Mesothelial cell of epicardium (in vitro differentiated cells): ENCODE measurements around the gene BAZ2B. TPM values are rescaled to one million over a fixed set of nuclear protein-coding genes. Genes with fewer than 3 reads are reported as not detected.

Experiments used
- DNase-seq, 2 experiments: peaks; one replicate each; pipeline ENCODE4 v3.0.0; 2021; ENCODE audit warnings: low spot score in 2 of 2; ENCODE audit not compliant: unreplicated experiment in 2 of 2
- H3K27ac Mint-ChIP-seq: 2 replicates; pipeline ENCODE4 v1.8.0; 2021; ENCODE audit warnings: mixed read lengths
- H3K27me3 Mint-ChIP-seq: 2 replicates; pipeline ENCODE4 v1.8.0; 2021; ENCODE audit warnings: low read depth, mixed read lengths
- H3K36me3 Mint-ChIP-seq: 2 replicates; pipeline ENCODE4 v1.8.0; 2021; ENCODE audit warnings: mixed read lengths
- H3K4me1 Mint-ChIP-seq: 2 replicates; pipeline ENCODE4 v1.8.0; 2021; ENCODE audit warnings: mixed read lengths
- H3K4me3 Mint-ChIP-seq: 2 replicates; pipeline ENCODE4 v1.8.0; 2021; ENCODE audit warnings: mild to moderate bottlenecking, moderate library complexity, mixed read lengths
- H3K9me3 Mint-ChIP-seq: 2 replicates; pipeline ENCODE4 v1.8.0; 2021; ENCODE audit warnings: mixed read lengths
- CTCF ChIP-seq: fragments of 200-600 bp; sonication (generic); IDR thresholded peaks from one replicate; pipeline ENCODE4 v1.5.0; 2021; ENCODE audit warnings: antibody characterized with exemption; ENCODE audit not compliant: unreplicated experiment
- total RNA-seq: library from RNA; stranded (reverse); gene quantifications from 3 replicates; pipeline ENCODE4 v1.2.1, GENCODE V29; 2021

Gene BAZ2B
- total RNA-seq, 1 donor from 2014 or later: 141 TPM

- no peak for TF ChIP-seq CTCF
- peak overlapping the region; percentile 39 for H3K27ac Mint-ChIP-seq
- DNase-seq: no peak
- no peaks in the 10 kb centered on the region for H3K27me3 Mint-ChIP-seq
- no peak overlapping the region for H3K4me3 Mint-ChIP-seq
- H3K4me1 Mint-ChIP-seq: peaks cover 21% of the 10 kb centered on the region
- H3K9me3 Mint-ChIP-seq: no peaks in the 10 kb centered on the region
- peaks cover 6% of the 10 kb centered on the region for H3K36me3 Mint-ChIP-seq
Measured at GRCh38 chr2:159279700-159280099, 336.6 kb downstream of the BAZ2B start.

DNA sequence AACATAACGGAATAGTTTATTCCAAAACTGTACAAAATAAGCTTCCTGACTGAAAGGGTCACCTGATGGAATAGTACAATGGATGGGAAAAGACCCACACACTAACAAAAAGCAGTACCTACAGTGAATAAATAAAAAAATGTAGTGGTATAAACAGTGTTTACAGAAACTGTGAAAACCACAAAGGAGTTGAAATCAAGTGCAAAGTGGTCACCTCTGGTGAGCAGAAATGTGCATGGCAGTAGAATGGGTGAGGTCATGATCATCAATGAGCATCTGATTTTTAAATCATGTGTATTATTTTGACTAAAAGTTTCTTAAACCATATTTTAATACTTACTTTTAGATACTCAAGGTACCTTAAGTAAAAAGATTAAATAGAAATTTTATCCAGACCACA lies 341.2 kb downstream of the BAZ2B start:
- H3K4me3 Mint-ChIP-seq: no peak overlapping the region
- DNase-seq: no peak
- peaks cover 28% of the 10 kb centered on the region for H3K4me1 Mint-ChIP-seq
- peaks cover 9% of the 10 kb centered on the region for H3K9me3 Mint-ChIP-seq
- H3K27ac Mint-ChIP-seq: no peak overlapping the region
- peaks cover 23% of the 10 kb centered on the region for H3K36me3 Mint-ChIP-seq
- H3K27me3 Mint-ChIP-seq: no peaks in the 10 kb centered on the region
- TF ChIP-seq CTCF: no peak

- TF ChIP-seq CTCF: no peak
- no peak for DNase-seq
- Mint-ChIP-seq H3K27ac (peak overlapping the region; percentile 97), H3K9me3 (peaks cover 9% of the 10 kb centered on the region), H3K4me3 (peak overlapping the region; percentile 3), H3K27me3 (no peaks in the 10 kb centered on the region), H3K36me3 (peaks cover 28% of the 10 kb centered on the region), H3K4me1 (peaks cover 29% of the 10 kb centered on the region)
Measured at GRCh38 chr2:159272156-159272555, 344.2 kb downstream of the BAZ2B start.

DNA sequence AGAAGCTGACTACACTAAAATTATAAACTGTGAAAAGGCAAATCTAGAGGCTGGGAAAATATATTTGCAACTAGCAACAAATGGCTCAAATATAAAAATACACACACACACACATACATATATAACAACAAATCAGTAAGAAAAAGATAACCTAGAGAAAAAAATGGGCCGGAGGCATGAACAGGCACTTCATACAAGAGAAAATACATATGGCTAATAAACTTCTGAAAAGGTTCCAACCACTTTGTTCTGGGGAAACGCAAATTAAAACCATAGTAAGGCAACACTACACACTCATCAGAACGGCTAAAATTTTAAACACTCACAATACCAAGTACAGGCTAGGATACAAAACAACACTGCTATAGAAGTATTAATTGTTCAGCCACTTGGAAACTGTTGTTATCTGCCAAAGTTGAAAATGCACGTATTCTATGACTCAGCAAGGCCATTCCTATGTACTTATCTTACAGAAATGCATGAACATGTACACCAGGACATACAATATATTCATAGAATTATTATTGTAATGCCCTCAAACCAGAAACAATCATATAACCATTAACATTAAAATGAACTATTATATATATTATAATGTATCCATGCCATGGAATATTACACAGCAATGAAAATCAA lies 345.5 kb downstream of the BAZ2B start:
- peaks cover 29% of the 10 kb centered on the region for H3K4me1 Mint-ChIP-seq
- H3K9me3 Mint-ChIP-seq: peaks cover 9% of the 10 kb centered on the region
- H3K4me3 Mint-ChIP-seq: no peak overlapping the region
- H3K27ac Mint-ChIP-seq: peak overlapping the region; percentile 60
- no peak for DNase-seq
- TF ChIP-seq CTCF: no peak
- peaks cover 33% of the 10 kb centered on the region for H3K36me3 Mint-ChIP-seq
- no peaks in the 10 kb centered on the region for H3K27me3 Mint-ChIP-seq

Other genes with a start within 250 kb of the BAZ2B start
- gene MARCHF7, start 96.0 kb upstream of the BAZ2B start, total RNA-seq: 128 to 133 TPM (median 131 TPM) in 3 replicates
- 2.9 to 3.1 TPM (median 2.9 TPM) in 3 replicates for gene CD302, start 181.7 kb upstream of the BAZ2B start, total RNA-seq